Vagina (tissue), 2 donors: ENCODE measurements around the gene SQOR.

ENCODE experiments used
- POLR2A ChIP-seq, 2 donors: fragments of 450-650 bp; IDR thresholded peaks; one replicate each; pipeline ENCODE4 v1.6.1; 2017; ENCODE audit warnings: antibody characterized with exemption in 2 of 2, mild to moderate bottlenecking in 2 of 2, moderate library complexity in 2 of 2
- TF ChIP-seq, protein P1 (sequence below), 3 experiments: fragments of 450-650 bp in 2 of 3; fragments of 200-600 bp in 1 of 3; sonication (generic) in 1 of 3; IDR thresholded peaks; one replicate each; pipeline ENCODE4 v1.5.1; 2017 to 2019; ENCODE audit warnings: antibody characterized with exemption in 3 of 3, mild to moderate bottlenecking in 2 of 3, moderate library complexity in 2 of 3

- TF ChIP-seq, protein P1, sequence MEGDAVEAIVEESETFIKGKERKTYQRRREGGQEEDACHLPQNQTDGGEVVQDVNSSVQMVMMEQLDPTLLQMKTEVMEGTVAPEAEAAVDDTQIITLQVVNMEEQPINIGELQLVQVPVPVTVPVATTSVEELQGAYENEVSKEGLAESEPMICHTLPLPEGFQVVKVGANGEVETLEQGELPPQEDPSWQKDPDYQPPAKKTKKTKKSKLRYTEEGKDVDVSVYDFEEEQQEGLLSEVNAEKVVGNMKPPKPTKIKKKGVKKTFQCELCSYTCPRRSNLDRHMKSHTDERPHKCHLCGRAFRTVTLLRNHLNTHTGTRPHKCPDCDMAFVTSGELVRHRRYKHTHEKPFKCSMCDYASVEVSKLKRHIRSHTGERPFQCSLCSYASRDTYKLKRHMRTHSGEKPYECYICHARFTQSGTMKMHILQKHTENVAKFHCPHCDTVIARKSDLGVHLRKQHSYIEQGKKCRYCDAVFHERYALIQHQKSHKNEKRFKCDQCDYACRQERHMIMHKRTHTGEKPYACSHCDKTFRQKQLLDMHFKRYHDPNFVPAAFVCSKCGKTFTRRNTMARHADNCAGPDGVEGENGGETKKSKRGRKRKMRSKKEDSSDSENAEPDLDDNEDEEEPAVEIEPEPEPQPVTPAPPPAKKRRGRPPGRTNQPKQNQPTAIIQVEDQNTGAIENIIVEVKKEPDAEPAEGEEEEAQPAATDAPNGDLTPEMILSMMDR (IDR thresholded peaks at IDR 0.05): no peak
- no peak for TF ChIP-seq POLR2A (IDR thresholded peaks at IDR 0.05)
These were observed 19.9 kb downstream of the SQOR start for GRCh38 chr15:45654749-45655148.
